HuH-7.5 (cell line): ENCODE data around the gene RTN4R.
A peak's percentile ranks its signal among the peaks of the same experiment; 100 is the strongest.
"Not testable (repeated sequence)": the region's sequence is repeated elsewhere in the genome, so short reads cannot be mapped to it uniquely, and the experiment has no call there.

Experiments
- DNase-seq: peaks from one replicate; pipeline ENCODE4 v3.0.0; 2011; ENCODE audit warnings: low spot score

Gene RTN4R

GRCh38 chr22:20271114-20271994 lies 3.2 kb upstream of the RTN4R start:
- no peak for DNase-seq

DNA sequence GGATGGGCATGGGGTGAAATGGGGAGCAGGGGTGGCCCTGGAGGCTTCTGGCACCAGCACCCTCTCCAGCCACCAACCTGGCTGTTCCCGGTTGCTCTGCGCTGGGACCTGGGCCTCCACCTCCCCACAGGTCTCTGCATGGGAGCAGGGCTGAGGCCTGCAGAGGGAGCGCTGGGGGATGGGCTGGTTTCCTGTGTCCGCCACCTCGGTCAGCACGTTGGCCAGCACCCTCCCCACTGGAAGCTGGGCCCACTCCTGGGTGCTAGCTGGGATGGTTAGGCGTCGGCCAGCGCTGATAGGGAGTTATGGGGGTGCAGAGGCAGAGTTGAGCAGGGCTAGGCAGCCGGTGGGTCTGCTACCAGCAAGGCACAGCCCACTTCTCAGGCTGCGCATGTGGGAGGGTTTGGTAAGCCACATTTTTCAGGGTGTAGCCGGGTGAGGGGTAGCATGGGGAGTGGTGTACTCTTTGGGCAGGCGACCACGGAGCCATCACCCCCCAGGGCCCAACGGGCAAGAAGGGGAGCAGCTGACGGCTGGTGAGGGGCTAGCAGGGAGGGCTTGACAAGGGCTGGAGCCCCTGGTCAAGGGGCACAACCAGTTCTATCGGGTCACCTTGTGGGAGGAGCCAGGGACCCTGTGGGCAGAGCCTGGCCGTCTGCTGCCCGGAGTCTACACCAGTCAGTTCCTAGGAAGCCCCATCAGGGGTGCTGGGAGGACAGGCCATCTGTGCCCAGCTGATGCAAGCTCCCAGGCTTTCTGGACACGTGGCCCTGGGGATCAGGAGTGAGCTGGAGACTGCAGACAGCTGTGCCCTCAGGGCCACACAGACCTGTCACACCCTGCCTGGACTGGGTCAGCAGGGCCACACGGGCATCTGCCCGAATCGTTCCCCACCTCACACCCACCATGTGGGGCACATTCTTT lies 2.3 kb upstream of the RTN4R start:
- not testable (repeated sequence) for DNase-seq

- not testable (repeated sequence) for DNase-seq
Measured at GRCh38 chr22:20269673-20270072, 1.6 kb upstream of the RTN4R start.

- DNase-seq, result not testable (repeated sequence)
Measured at GRCh38 chr22:20269201-20269600, 1.1 kb upstream of the RTN4R start.

GRCh38 chr22:20267441-20268278 lies 458 bp downstream of the RTN4R start:
- no peak for DNase-seq

DNA sequence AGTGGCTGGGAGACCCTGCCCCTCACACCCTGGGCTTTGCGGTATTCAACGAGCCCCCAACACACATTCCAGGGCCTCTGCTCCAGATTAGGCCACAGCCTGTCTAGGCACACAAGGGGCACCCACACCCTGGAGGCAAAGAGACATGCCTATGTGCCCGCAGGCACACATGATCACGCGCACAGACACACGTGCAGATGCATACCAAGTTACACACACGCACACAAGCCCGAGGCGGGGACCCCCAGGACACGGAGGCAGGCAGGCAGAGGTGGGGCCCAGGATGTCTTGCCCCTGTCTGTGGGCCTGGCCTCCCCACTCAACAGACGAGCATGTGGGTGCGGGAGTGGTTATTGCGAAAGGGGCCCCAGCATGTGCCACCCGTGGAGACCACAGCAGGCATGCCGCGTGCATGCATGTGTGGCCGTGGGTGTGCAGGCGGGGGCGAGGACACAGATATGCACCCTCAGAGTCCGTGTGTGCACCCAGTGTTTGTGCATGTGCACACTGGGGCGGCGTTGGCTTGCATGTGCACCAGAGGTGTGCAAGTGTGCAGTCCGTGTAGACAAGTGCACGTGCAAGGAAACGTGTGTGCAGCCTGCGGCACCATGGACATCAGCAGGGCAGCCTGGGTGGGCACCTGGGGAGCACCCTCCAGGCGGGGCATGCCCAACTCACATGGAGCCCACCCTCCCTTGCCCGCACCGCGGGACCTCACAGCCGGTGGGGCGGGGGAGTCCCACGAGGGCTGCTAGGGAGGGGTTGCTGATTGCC lies 1.3 kb downstream of the RTN4R start:
- not testable (repeated sequence) for DNase-seq

- not testable (repeated sequence) for DNase-seq
Measured at GRCh38 chr22:20265772-20266666, 2.1 kb downstream of the RTN4R start.

- no peak for DNase-seq
Measured at GRCh38 chr22:20264614-20265452, 3.3 kb downstream of the RTN4R start.

- DNase-seq, result not testable (repeated sequence)
Measured at GRCh38 chr22:20263404-20264281, 4.5 kb downstream of the RTN4R start.

GRCh38 chr22:20262582-20263147 lies 5.5 kb downstream of the RTN4R start:
- no peak for DNase-seq

DNA sequence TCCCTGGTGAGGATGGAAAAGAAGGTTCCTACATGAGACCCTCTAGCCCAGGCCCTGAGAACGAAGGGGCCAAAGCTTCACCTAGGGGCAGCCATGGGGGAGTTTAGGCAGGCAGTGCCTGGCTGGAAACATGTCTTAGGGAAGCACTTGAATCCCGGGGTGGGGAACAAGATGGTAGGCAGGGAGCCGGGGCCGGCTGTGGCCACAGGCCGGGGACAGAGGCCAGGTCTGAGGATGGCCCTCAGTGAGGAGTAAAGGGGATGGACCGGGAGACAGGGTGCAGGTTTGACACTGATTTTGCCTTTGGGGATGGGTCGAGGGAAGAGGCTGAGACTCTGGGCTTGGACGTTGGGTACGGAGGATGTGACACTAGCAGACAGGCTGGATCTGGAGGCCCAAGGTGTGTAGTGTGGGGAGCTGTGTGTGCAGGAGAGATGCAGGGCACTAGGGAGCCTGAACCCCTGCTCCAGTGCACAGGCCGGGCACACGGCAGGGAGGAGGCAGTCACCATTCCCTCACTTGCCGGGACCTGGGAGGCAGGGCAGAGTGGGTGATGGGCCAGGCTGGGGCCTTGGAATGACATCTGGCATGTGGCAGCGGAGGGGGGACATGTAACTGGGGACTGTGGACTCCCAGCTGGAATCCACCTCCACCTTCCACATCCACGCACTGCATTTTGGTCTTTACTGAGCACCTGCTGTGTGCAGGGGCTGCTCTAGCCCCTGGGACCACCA lies 6.1 kb downstream of the RTN4R start:
- DNase-seq, result no peak

DNA sequence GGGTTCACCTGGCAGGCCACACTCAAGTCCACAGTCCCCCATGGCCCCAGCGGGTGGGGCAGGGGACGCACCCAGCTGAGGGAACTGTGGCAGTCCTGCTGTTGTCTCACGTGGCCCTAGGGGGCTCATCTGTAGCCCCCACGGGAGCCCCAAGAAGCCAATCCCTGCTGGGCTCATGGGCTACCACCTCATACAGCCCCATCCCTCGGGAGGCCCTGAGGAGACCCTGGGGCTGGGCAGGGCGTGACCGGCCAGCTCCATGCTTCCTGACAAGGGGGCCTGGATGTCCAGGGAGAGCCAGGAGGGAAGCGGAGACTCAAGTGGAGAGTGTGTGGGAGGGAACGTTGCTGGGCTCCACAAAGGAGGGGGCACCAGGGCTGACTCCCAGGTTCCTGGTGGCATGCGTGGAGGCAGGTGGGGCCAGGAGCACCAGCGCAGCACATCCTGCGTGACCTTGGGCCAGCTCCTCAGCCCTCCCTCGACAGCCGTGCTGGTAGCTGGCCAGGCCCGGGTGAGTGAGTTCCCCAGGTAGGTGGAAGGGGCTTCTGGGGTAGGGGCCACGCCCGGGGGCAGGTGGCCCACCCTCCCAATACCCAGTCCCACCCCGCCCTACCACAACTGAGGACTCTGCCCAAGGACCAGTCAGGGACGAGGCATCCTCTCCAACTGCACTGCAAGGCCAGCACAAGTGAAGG lies 7.9 kb downstream of the RTN4R start:
- DNase-seq, result no peak

GRCh38 chr22:20259327-20259688 lies 8.8 kb downstream of the RTN4R start:
- DNase-seq, result no peak

GRCh38 chr22:20258584-20259326 lies 9.4 kb downstream of the RTN4R start:
- peak; percentile 52 for DNase-seq

GRCh38 chr22:20258021-20258299 lies 10.2 kb downstream of the RTN4R start:
- no peak for DNase-seq
